NCI-H128 (cell line): ENCODE measurements around the gene CYP4F11.
"Not testable (repeated sequence)": the region's sequence is repeated elsewhere in the genome, so short reads cannot be mapped to it uniquely, and the experiment has no call there.

Experiments
- DNase-seq: peaks from one replicate; lab custom pipeline; 2025; ENCODE audit not compliant: unreplicated experiment; lab: John Stamatoyannopoulos, UW

Gene CYP4F11

DNA sequence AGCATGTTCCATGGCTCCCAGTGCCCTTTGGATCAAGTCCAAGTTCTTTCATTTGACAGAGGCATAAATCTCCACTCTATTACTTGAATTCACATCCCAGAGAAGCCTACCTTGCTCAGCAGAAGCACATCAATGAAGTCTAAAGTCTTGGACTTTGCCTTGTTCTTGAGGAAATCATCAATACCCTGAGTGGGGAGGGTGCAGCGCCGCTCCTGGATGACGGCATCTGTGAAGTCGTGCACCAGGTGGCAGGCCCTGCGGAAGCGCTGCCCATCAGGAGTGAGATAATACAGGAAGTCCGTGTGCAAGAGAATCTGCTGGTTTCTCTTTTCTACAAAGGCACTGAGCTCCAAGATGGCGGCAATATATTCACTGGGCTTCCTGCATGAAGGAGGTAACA lies 10.6 kb downstream of the CYP4F11 start:
- DNase-seq = no peak

DNA sequence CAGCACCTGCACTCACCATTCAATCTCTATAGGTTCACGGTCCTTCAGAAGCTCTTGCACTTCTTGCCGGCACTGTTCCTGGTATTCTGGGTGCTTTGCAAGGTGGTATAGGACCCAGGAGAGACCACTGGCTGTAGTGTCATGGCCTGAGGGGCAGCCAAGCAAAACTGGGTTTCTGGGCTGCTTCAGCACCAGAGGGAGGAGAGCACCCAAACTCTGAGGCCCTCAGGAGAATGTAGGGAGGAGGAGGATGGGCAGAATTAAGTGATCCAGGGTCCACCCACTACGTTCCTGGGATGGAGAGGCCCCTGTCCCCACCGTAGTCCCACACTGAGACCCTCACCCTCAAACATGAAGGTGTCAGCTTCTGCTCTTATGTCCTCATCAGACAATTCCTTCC lies 12.3 kb downstream of the CYP4F11 start:
- DNase-seq = no peak

DNA sequence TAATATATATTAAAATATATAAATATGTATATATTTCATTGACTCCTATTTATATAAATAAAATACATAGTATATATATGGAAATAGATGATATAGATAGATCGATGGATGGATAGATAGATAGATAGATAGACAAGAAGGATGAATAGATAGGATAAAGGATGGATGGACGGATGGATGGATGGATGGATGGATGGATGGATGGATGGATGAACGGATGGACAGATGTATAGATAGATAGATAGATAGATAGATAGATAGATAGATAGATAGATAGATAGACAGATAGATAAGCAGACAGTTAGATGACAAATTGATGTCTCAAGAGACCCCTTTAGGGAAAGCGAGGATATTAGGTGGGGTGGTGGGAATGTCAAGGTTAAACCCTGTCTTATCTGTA lies 15.1 kb downstream of the CYP4F11 start:
- no peak for DNase-seq

DNA sequence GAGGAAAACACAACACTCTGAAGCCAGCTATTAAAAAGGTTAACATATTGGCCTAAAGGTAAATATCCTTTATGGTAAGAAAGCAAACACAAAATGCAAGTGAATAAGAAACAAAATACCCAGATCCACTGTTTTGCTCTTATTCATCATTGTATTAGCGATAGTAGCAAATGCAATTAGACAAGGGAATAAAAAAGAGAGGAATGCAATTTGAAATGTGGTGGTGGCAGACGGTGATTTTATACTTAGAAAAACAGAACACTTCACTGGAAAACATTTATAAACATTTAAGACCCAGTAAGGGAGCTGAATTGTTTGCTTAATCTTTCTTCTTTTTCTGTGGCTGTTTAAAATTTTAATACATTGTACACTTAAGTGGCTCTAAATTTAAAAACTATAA lies 19.2 kb downstream of the CYP4F11 start:
- no peak for DNase-seq

DNA sequence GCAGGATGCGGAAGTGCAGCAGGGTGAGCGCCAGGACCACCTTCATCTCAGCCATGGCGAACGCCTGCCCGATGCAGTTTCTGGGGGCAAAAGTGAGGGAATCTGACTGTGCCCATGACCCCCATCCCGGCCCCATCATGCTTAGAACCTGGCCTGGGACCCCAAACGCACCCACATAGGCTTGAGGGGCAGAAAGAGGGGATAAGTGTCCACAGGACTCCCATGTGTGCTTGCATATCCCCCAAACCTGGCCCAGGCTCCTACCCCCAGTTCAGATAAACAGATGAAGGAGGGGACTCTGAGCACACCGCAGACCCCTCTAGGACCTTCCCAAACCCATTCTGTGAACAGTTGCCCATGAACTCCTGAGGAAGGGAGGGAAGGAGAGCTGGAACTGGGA lies 20.5 kb downstream of the CYP4F11 start:
- DNase-seq = no peak

GRCh38 chr19:15913384-15913783 lies 20.9 kb downstream of the CYP4F11 start:
- DNase-seq = no peak

DNA sequence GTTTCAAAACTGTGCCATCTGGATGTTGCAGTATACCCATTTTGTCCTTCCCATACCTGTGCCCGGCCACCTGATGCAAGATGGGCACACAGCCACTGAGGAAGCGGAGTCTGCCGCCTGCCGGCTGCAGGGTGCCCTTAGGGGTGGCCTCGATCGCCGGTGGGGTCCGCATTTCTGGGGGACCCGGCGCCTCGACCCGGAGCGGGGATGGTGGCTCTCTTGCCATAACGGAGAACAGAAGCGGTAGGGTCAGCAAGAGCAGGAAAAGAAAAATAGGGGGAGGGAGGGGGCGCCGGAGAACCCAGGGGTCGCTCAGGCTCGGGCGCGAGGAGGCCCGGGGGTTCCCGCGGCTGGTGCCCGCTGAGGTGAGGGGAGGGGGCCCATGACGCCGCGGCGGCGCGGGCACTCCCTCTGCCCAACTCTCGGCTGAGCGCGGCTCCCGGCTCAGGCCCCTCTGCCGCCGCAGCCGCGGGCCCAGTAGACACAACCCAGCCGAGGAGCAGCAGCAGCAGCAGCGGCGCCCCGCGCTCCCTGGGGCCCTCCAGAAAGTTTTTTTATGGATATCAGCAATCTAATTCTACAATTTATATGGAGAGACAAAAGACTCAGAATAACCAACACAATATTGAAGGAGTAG lies 22.6 kb downstream of the CYP4F11 start:
- no peak for DNase-seq

GRCh38 chr19:15905026-15905425 lies 29.3 kb downstream of the CYP4F11 start:
- no peak for DNase-seq

DNA sequence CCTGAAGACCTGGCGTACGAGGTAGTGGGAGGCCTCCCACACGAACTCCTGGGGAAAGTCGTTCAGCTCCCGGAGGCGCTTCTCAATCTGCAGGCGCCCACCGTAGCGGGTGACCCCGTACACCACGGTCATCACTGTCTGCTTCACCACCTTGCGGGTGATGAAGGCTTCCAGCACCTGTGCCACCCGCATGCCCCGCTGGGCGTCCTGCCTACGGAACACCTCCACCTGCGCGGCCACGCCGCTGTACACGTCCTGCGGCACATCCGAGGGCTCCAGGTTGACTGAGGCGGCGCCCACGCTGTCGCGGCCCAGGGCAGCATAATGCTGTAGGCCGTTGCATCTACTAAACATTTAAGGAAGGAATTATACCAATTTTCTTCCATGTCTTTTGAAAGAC lies 31.4 kb downstream of the CYP4F11 start:
- DNase-seq = not testable (repeated sequence)

DNA sequence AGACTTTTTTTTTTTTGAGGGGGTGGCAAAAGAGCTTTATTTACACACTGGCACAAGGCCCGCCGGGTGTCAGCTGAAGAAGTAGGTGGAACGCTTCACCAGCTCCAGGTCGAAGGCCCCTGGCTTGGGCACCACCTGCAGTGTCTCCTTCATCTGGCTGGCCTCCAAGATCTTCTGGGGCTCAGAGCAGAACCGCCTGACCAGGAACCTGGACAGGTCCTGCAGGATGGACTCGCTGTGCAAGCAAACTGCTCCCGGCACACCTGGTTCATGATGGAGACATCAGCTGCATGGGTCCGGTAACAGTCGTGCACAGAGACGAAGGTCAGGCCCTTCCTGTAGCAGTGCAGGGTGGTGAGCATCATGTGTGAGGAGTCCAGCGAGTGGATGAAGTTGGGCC lies 32.1 kb downstream of the CYP4F11 start:
- DNase-seq = no peak

DNA sequence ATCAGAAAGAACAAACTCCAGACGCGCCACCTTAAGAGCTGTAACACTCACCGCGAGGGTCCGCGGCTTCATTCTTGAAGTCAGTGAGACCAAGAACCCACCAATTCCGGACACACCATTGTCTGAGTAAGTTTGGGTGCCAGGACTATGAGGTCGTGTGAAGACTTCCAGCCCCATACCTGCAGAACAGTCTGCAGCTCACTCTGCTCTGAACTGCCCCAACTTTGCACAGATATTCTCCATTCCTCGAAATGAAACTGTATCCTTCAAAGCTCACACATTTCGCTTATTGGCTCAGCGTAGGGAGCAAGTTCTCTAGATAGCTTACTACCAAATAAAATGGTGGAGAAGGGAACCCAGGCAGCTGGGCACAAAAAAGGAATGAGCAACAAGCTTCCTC lies 33.8 kb downstream of the CYP4F11 start:
- no peak for DNase-seq

DNA sequence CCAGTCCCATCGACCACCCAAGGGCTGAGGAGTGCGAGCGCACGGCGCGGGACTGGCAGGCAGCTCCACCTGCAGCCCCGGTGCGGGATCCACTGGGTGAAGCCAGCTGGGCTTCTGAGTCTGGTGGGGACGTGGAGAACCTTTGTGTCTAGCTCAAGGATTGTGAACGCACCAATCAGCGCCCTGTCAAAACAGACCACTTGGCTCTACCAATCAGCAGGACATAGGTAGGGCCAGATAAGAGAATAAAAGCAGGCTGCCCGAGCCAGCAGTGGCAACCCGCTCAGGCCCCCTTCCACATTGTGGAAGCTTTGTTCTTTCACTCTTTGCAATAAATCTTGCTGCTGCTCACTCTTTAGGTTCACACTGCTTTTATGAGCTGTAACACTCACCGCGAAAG lies 34.3 kb downstream of the CYP4F11 start:
- DNase-seq = not testable (repeated sequence)

GRCh38 chr19:15899561-15899960 lies 34.8 kb downstream of the CYP4F11 start:
- DNase-seq = not testable (repeated sequence)

- no peak for DNase-seq
Measured at GRCh38 chr19:15897738-15898276, 36.5 kb downstream of the CYP4F11 start, which contains the start of gene CYP4F2. CYP4F2 (minus strand) TSS chr19:15898074; CDS start chr19:15897611, 463 bp downstream.

GRCh38 chr19:15897026-15897737 lies 37.1 kb downstream of the CYP4F11 start:
- DNase-seq = no peak

DNA sequence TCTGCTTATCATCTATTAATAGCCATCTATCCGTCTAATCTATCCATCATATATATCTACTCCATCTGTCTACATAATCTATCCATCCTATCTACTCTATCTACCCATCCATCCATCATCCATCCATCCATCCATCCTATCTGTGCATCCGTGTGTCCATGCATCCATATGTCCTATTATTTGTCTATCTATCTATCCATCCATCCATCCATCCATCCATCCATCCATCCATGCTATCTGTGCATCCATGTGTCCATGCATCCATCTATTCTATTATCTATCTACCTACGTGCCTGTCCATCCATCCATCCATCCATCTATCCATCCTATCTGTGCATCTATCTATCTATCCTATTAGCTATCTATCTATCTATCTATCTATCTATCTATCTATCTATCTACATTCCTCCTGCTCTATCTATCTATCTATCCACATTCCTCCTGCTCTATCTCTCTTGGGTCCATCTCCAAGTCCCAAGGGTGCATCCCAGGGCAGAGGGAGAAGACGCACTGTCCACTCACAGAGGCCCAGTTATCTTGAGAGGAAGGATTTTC lies 38.4 kb downstream of the CYP4F11 start:
- DNase-seq = no peak

GRCh38 chr19:15894359-15894758 lies 40.0 kb downstream of the CYP4F11 start:
- no peak for DNase-seq

DNA sequence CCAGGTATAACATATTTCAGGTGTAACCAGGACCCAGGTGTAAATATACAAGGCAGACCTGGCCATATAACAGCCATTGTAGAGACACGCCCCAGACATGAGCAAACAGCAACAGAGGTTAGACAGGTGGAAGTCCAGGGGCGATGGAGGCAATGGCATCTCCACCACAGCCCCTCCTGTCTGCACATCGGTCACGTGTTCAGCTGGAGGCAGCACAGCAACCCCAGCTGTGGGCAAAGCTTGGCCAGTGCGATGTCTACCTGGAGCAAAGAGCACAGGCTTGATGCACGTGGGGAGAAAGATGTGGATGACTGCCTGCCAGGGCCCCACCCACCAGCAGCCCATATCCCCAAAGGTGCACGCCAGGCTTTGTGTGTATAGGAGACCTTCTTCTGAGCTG lies 40.9 kb downstream of the CYP4F11 start:
- DNase-seq = no peak

GRCh38 chr19:15892012-15892411 lies 42.3 kb downstream of the CYP4F11 start:
- no peak for DNase-seq

- DNase-seq = no peak
Measured at GRCh38 chr19:15891434-15891833, 42.9 kb downstream of the CYP4F11 start.

DNA sequence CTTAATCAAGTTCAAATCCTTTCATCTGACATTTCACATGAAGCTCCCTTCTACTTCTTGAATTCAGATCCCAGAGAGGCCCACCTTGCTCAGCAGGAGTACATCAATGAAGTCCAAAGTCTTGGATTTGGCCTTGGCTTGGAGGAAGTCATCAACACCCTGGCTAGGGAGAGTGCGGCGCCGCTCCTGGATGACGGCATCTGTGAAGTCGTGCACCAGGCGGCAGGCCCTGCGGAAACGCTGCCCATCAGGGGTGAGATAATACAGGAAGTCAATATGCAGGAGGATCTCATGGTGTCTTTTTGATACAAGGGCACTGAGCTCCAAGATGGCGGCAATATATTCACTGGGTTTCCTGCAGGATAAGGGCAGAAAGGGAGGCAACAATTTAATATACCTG lies 45.0 kb downstream of the CYP4F11 start:
- DNase-seq = not testable (repeated sequence)

DNA sequence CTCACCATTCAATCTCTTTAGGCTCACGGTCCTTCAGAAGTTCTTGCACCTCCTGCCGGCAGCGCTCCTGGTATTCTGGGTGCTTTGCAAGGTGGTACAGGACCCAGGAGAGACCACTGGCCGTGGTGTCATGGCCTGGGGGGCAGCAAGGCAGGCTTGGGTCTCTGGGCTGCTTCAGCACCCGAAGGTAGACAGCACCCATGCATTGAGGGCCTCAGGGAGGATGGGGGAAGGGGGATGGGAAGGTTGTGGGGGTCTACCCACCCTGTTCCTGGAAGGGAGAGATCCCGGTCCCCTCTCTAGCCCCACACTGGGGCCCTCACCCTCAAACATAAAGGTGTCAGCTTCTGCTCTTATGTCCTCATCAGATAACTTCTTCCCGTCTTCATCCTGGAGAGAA lies 48.4 kb downstream of the CYP4F11 start:
- DNase-seq = no peak
